Left ventricle myocardium inferior (tissue), 1 donor: ENCODE results near the gene TAT. TPM values are rescaled to one million over a fixed set of nuclear protein-coding genes. Genes with fewer than 3 reads are reported as not detected.

Source experiments
- DNase-seq: peaks from one replicate; pipeline ENCODE4 v3.0.0-alpha.2; 2020
- H3K27ac ChIP-seq: fragments of 200-600 bp; replicated peaks from 2 replicates; pipeline ENCODE4 v1.8.0; 2021
- H3K27me3 ChIP-seq: fragments of 200-600 bp; 2 replicates; pipeline ENCODE4 v1.8.0; 2021; ENCODE audit warnings: low read depth
- H3K36me3 ChIP-seq: fragments of 200-600 bp; 2 replicates; pipeline ENCODE4 v1.8.0; 2021
- H3K4me1 ChIP-seq: fragments of 200-600 bp; 2 replicates; pipeline ENCODE4 v1.8.0; 2021
- H3K4me3 ChIP-seq: fragments of 200-600 bp; 2 replicates; pipeline ENCODE4 v1.8.0; 2021; ENCODE audit warnings: mild to moderate bottlenecking, moderate library complexity
- H3K9me3 ChIP-seq: fragments of 200-600 bp; replicated peaks from 2 replicates; pipeline ENCODE4 v1.8.0; 2021
- CTCF ChIP-seq: fragments of 200-600 bp; IDR thresholded peaks from 2 replicates; pipeline ENCODE4 v1.8.0; 2021; ENCODE audit warnings: antibody characterized with exemption, mild to moderate bottlenecking, borderline replicate concordance
- intact Hi-C: fragments of 100-400 bp; cut with micrococcal nuclease; formaldehyde crosslinking; loops from one replicate; pipeline ENCODE4 v1.11.0; 2022
- total RNA-seq: library from RNA; stranded (reverse); fragmentation: NEBNext Ultra II Directional; extraction: Animal tissue kit (Norgen Biotek cat#: 25700); gene quantifications from one replicate; pipeline ENCODE4 v1.2.1, GENCODE V29; 2021
- donor health status: DM: no; HTN: yes; CAD: no; lungs with severe emphysema.

TAT gene
- total RNA-seq, 1 donor from 2014 or later = not detected

GRCh38 chr16:71542377-71542776, 34.5 kb downstream of the TAT start:
- no peaks in the 10 kb centered on the region for H3K36me3 ChIP-seq
- no peaks in the 10 kb centered on the region for H3K4me1 ChIP-seq
- peak; percentile 47 for TF ChIP-seq CTCF
- peak; percentile 18 for DNase-seq
- H3K27ac ChIP-seq = no peak overlapping the region
- peaks cover 68% of the 10 kb centered on the region for H3K27me3 ChIP-seq
- H3K4me3 ChIP-seq = no peak overlapping the region
- intact Hi-C loops = no loop called here
- H3K9me3 ChIP-seq = no peaks in the 10 kb centered on the region

GRCh38 chr16:71537643-71538042, 39.2 kb downstream of the TAT start:
- H3K4me1 ChIP-seq = no peaks in the 10 kb centered on the region
- no peaks in the 10 kb centered on the region for H3K9me3 ChIP-seq
- DNase-seq = no peak
- H3K27ac ChIP-seq = no peak overlapping the region
- intact Hi-C loops = no loop called here
- peak; percentile 57 for TF ChIP-seq CTCF
- H3K27me3 ChIP-seq = peaks cover 52% of the 10 kb centered on the region
- no peak overlapping the region for H3K4me3 ChIP-seq
- no peaks in the 10 kb centered on the region for H3K36me3 ChIP-seq

GRCh38 chr16:71536752-71537499, 40.0 kb downstream of the TAT start:
- TF ChIP-seq CTCF = no peak
- intact Hi-C loops = no loop called here

GRCh38 chr16:71532366-71532765, 44.5 kb downstream of the TAT start:
- H3K9me3 ChIP-seq = no peaks in the 10 kb centered on the region
- DNase-seq = no peak
- H3K27me3 ChIP-seq = peaks cover 68% of the 10 kb centered on the region
- no peak overlapping the region for H3K27ac ChIP-seq
- intact Hi-C loops = no loop called here
- no peaks in the 10 kb centered on the region for H3K4me1 ChIP-seq
- no peak for TF ChIP-seq CTCF
- H3K4me3 ChIP-seq = no peak overlapping the region
- H3K36me3 ChIP-seq = no peaks in the 10 kb centered on the region

More at GRCh38 chr16:71536752-71537499, 40.0 kb downstream of the TAT start:
- H3K27ac ChIP-seq = no peak overlapping the region
- no peaks in the 10 kb centered on the region for H3K4me1 ChIP-seq
- no peaks in the 10 kb centered on the region for H3K36me3 ChIP-seq
- peaks cover 45% of the 10 kb centered on the region for H3K27me3 ChIP-seq
- H3K4me3 ChIP-seq = no peak overlapping the region
- no peak for DNase-seq
- H3K9me3 ChIP-seq = no peaks in the 10 kb centered on the region

DNA sequence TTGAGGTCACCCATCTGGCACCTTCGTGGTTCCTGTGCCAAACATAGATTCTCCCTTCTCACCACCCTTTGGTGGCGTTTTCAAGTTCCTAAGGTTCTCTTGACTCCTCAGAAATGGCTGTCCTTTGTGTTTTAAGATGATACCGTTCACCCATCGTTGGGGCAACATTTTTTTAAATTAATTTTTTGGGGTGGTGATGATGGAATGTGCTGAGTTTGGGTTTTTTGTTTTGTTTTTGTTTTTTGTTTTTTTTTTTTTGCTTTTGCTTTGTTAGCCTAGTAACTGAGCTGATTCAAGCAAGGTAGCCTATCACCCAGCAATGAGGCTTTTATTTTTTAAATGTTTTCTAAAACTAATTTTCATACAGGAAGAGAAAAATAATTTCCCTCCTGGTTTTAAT, 48.0 kb downstream of the TAT start:
- no peak overlapping the region for H3K27ac ChIP-seq
- TF ChIP-seq CTCF = no peak
- intact Hi-C loops = no loop called here
- H3K36me3 ChIP-seq = no peaks in the 10 kb centered on the region
- DNase-seq = no peak
- peaks cover 79% of the 10 kb centered on the region for H3K27me3 ChIP-seq
- H3K9me3 ChIP-seq = no peaks in the 10 kb centered on the region
- H3K4me3 ChIP-seq = no peak overlapping the region
- peaks cover 6% of the 10 kb centered on the region for H3K4me1 ChIP-seq
